ENCODE results near the gene SYNDIG1.

DNA sequence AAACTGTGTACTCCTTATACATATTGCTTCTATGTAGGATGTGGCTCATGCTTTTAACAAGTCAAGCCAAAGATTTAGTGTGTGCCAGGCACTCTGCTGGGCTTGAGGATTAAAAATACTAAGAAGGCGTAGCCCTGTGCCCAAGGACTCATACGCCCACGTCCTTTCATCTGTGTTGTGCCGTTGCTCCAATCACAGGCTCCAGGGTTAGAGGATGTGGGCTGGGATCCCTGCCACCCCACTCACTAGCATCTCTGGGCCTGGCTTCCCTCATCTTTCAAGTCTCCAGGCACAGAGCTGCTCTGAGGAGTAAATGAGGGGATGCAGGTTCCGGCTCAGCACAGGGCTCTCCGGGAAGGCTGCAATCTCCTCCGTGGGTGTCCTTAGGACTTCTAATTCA, 214.2 kb downstream of the SYNDIG1 start:
- TF ChIP-seq, protein P1, sequence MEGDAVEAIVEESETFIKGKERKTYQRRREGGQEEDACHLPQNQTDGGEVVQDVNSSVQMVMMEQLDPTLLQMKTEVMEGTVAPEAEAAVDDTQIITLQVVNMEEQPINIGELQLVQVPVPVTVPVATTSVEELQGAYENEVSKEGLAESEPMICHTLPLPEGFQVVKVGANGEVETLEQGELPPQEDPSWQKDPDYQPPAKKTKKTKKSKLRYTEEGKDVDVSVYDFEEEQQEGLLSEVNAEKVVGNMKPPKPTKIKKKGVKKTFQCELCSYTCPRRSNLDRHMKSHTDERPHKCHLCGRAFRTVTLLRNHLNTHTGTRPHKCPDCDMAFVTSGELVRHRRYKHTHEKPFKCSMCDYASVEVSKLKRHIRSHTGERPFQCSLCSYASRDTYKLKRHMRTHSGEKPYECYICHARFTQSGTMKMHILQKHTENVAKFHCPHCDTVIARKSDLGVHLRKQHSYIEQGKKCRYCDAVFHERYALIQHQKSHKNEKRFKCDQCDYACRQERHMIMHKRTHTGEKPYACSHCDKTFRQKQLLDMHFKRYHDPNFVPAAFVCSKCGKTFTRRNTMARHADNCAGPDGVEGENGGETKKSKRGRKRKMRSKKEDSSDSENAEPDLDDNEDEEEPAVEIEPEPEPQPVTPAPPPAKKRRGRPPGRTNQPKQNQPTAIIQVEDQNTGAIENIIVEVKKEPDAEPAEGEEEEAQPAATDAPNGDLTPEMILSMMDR (IDR thresholded peaks at IDR 0.05), result no peak
- no peak for TF ChIP-seq POLR2A (IDR thresholded peaks at IDR 0.05)
- TF ChIP-seq POLR2AphosphoS5 (IDR thresholded peaks at IDR 0.05), result no peak
- TF ChIP-seq EP300 (IDR thresholded peaks at IDR 0.05), result no peak
